ENCODE measurements around the gene ZNF844.
"Not testable (repeated sequence)": the region's sequence is repeated elsewhere in the genome, so short reads cannot be mapped to it uniquely, and the experiment has no call there.

Gene ZNF844

DNA sequence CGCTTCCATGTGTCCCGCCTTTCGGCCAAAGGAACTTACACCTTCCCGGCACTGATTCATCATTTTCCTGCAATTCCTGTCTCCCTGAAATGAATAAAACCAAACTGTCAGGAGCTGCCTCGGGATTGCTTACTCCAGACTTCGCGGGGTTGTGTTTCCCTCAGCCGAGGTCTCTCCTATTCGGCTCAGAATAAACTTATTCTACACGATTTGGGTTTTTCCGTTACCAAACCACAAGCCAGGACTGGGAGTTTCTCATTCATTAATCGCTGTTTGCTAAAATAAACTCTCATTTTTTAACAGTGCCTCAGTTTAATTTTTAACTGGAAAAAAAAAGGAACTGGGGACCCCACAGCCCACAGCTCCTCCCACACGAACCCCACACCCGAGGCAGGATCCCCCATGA is 12.4 kb upstream of the ZNF844 start:
- no peak overlapping the region for H3K27ac ChIP-seq (ENCODE audit: low read depth, low read length)
- H3K4me3 ChIP-seq (ENCODE audit: low read depth in 1 of 2, low read length in 2 of 2): peak overlapping the region; percentile 86 to 88
- H3K4me1 ChIP-seq (ENCODE audit: control insufficient read depth in 1 of 2, insufficient read depth in 2 of 2, low read length in 2 of 2): peaks cover 4 to 9% of the 10 kb centered on the region in 2 donors
- H3K9me3 ChIP-seq (ENCODE audit: control insufficient read depth in 1 of 2, low read length in 2 of 2): peaks cover 0 to 2% of the 10 kb centered on the region in 2 donors
- no peaks in the 10 kb centered on the region for H3K27me3 ChIP-seq (ENCODE audit: control insufficient read depth in 1 of 2, insufficient read depth in 2 of 2, low read length in 2 of 2)
- H3K36me3 ChIP-seq (ENCODE audit: control insufficient read depth in 1 of 2, insufficient read depth in 2 of 2, low read length in 2 of 2): no peaks in the 10 kb centered on the region
- H3K9ac ChIP-seq (ENCODE audit: low read depth in 1 of 2, low read length in 2 of 2): peak overlapping the region; percentile 2 to 39

DNA sequence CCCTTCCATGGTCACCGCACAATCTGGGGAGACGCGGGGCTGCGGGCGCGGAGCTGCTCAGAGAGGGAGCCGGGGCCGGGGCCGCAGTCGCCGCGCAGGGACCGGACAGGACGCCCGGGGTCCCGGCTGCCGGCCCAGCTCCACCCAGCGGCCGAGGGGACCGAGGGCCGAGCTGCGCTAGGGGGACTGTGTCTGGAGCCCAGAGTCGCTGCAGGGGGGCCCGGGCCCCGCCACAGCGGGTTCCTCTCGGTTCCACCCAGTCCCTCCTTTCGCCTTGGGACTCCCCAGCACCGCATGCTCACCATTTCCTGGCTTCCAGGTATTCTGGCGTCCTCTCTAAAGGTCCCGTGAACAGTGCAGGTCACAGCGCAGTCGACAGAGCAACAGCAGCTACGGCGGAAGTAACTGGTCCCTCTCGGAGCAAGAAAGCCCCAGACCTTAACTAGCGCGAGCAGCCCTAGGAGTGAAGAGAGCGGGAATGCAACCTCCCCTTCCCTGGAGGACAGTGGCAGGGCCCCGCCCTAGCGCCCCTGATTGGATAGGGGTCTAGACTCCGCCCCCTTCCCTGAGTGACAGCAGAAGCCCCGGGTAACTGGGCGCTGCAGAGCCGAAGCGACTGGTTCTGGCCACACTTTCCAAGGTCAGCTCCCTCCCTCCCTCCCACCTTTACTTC is 11.9 kb upstream of the ZNF844 start, which contains the start of gene ZNF878:
Gene ZNF878, minus strand, starts transcription at position 465 of the 673 bp plus-strand sequence. Its CDS starts 160 bp downstream, at position 305.
- Histone ChIP-seq H3K9ac (ENCODE audit: low read depth in 1 of 2, low read length in 2 of 2) (peak within 1 kb of the TSS; percentile 39 to 69), H3K9me3 (ENCODE audit: control insufficient read depth in 1 of 2, low read length in 2 of 2) (peaks cover 0 to 2% of the 10 kb centered on the region in 2 donors), H3K36me3 (ENCODE audit: control insufficient read depth in 1 of 2, insufficient read depth in 2 of 2, low read length in 2 of 2) (no peaks in the 10 kb centered on the region), H3K4me3 (ENCODE audit: low read depth in 1 of 2, low read length in 2 of 2) (peak within 1 kb of the TSS; percentile 86 to 88), H3K4me1 (ENCODE audit: control insufficient read depth in 1 of 2, insufficient read depth in 2 of 2, low read length in 2 of 2) (peaks cover 4 to 9% of the 10 kb centered on the region in 2 donors), H3K27me3 (ENCODE audit: control insufficient read depth in 1 of 2, insufficient read depth in 2 of 2, low read length in 2 of 2) (no peaks in the 10 kb centered on the region), H3K27ac (ENCODE audit: low read depth, low read length) (no peak within 1 kb of the TSS)

DNA sequence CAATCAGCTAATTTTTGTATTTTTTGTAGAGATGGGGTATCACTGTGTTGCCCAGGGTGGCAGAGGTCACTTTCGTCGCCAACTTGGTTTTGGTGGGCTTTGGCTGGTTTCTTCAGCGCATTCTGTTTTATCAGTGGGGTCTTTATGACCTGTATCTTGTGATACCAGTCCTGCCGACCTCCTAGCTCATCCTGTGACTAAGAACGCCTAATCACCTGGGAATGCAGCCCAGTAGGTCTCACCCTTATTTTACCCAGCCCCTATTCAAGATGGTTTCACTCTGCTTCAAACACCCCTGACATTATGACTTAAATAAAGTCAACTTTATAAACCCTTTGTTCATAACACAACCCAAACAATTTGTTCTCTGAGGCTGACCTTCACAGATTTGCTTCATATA is 8.7 kb upstream of the ZNF844 start:
- Histone ChIP-seq H3K9me3 (ENCODE audit: control insufficient read depth in 1 of 2, low read length in 2 of 2) (no peaks in the 10 kb centered on the region), H3K36me3 (ENCODE audit: control insufficient read depth in 1 of 2, insufficient read depth in 2 of 2, low read length in 2 of 2) (no peaks in the 10 kb centered on the region), H3K27me3 (ENCODE audit: control insufficient read depth in 1 of 2, insufficient read depth in 2 of 2, low read length in 2 of 2) (no peaks in the 10 kb centered on the region), H3K27ac (ENCODE audit: low read depth, low read length) (no peak overlapping the region), H3K9ac (ENCODE audit: low read depth in 1 of 2, low read length in 2 of 2) (no peak overlapping the region), H3K4me1 (ENCODE audit: control insufficient read depth in 1 of 2, insufficient read depth in 2 of 2, low read length in 2 of 2) (peaks cover 4 to 9% of the 10 kb centered on the region in 2 donors), H3K4me3 (ENCODE audit: low read depth in 1 of 2, low read length in 2 of 2) (no peak overlapping the region)

DNA sequence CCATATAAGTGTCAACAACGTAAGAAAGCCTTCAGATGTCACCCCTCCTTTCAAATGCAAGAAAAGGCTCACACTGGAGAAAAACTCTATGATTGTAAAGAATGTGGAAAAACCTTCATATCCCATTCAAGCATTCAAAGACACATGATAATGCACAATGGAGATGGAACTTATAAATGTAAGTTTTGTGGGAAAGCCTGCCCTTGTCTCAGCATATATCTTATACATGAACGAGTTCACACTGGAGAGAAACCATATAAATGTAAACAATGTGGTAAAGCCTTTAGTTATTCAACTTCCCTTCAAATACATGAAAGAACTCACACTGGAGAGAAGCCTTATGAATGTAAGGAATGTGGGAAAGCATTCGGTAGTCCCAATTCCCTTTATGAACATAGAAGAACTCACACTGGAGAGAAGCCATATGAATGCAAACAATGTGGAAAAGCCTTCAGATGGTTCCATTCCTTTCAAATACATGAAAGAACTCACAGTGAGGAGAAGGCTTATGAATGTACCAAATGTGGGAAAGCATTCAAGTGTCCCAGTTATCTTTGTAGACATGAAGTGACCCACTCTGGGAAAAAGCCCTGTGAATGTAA is 11.1 kb downstream of the ZNF844 start:
- no peak overlapping the region for H3K9ac ChIP-seq (ENCODE audit: low read depth in 1 of 2, low read length in 2 of 2)
- H3K4me3 ChIP-seq (ENCODE audit: low read depth in 1 of 2, low read length in 2 of 2): peak overlapping the region; percentile 37 to 58
- H3K27me3 ChIP-seq (ENCODE audit: control insufficient read depth in 1 of 2, insufficient read depth in 2 of 2, low read length in 2 of 2): no peaks in the 10 kb centered on the region
- H3K9me3 ChIP-seq (ENCODE audit: control insufficient read depth in 1 of 2, low read length in 2 of 2): peaks cover 79 to 87% of the 10 kb centered on the region in 2 donors
- H3K36me3 ChIP-seq (ENCODE audit: control insufficient read depth in 1 of 2, insufficient read depth in 2 of 2, low read length in 2 of 2): peaks cover 43% of the 10 kb centered on the region in 2 donors
- H3K4me1 ChIP-seq (ENCODE audit: control insufficient read depth in 1 of 2, insufficient read depth in 2 of 2, low read length in 2 of 2): no peaks in the 10 kb centered on the region
- no peak overlapping the region for H3K27ac ChIP-seq (ENCODE audit: low read depth, low read length)

DNA sequence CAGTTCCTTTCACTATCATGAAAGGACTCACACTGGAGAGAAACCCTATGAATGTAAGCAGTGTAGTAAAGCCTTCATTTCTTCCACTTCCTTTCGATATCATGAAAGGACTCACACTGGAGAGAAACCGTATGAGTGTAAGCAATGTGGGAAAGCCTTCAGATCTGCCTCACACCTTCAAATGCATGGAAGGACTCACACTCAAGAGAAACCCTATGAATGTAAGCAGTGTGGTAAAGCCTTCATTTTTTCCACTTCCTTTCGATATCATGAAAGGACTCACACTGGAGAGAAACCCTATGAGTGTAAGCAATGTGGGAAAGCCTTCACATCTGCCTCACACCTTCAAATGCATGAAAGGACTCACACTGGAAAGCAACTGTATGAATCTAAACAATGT is 11.8 kb downstream of the ZNF844 start:
- Histone ChIP-seq H3K9me3 (ENCODE audit: control insufficient read depth in 1 of 2, low read length in 2 of 2) (peaks cover 79 to 86% of the 10 kb centered on the region in 2 donors), H3K36me3 (ENCODE audit: control insufficient read depth in 1 of 2, insufficient read depth in 2 of 2, low read length in 2 of 2) (peaks cover 43% of the 10 kb centered on the region in 2 donors), H3K4me3 (ENCODE audit: low read depth in 1 of 2, low read length in 2 of 2) (peak overlapping the region; percentile 16 to 58)
- H3K4me1 ChIP-seq (ENCODE audit: control insufficient read depth in 1 of 2, insufficient read depth in 2 of 2, low read length in 2 of 2); H3K9ac ChIP-seq (ENCODE audit: low read depth in 1 of 2, low read length in 2 of 2); H3K27me3 ChIP-seq (ENCODE audit: control insufficient read depth in 1 of 2, insufficient read depth in 2 of 2, low read length in 2 of 2); H3K27ac ChIP-seq (ENCODE audit: low read depth, low read length): not testable (repeated sequence)

DNA sequence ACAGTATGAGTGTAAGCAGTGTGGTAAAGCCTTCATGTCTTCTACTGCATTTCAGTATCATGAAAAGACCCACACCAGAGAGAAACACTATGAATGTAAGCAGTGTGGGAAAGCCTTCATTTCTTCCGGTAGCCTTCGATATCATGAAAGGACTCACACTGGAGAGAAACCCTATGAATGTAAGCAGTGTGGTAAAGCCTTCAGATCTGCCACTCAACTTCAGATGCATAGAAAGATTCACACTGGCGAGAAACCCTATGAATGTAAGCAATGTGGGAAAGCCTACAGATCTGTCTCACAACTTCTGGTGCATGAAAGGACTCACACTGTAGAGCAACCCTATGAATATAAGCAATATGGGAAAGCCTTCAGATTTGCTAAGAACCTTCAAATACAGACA is 12.8 kb downstream of the ZNF844 start:
- peaks cover 81 to 82% of the 10 kb centered on the region in 2 donors for H3K9me3 ChIP-seq (ENCODE audit: control insufficient read depth in 1 of 2, low read length in 2 of 2)
- H3K36me3 ChIP-seq (ENCODE audit: control insufficient read depth in 1 of 2, insufficient read depth in 2 of 2, low read length in 2 of 2): peaks cover 43% of the 10 kb centered on the region in 2 donors
- no peak overlapping the region for H3K9ac ChIP-seq (ENCODE audit: low read depth in 1 of 2, low read length in 2 of 2)
- no peaks in the 10 kb centered on the region for H3K4me1 ChIP-seq (ENCODE audit: control insufficient read depth in 1 of 2, insufficient read depth in 2 of 2, low read length in 2 of 2)
- no peaks in the 10 kb centered on the region for H3K27me3 ChIP-seq (ENCODE audit: control insufficient read depth in 1 of 2, insufficient read depth in 2 of 2, low read length in 2 of 2)
- no peak overlapping the region for H3K27ac ChIP-seq (ENCODE audit: low read depth, low read length)
- H3K4me3 ChIP-seq (ENCODE audit: low read depth in 1 of 2, low read length in 2 of 2): peak overlapping the region; percentile 16 to 33

DNA sequence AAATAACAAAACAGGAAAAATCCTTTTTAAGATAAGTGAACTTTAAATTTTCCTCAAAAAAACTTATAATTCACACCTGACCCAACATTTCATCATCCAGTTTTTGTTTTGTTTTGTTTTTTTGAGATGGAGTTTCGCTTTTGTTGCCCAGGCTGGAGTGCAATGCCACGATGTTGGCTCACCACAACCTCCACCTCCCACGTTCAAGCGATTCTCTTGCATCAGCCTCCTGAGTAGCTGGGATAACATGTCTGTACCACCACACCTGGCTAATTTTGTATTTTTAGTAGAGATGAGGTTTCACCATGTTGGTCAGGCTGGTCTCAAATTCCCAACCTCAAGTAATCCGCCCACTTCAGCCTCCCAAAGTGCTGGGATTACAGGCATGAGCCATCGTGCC is 18.8 kb downstream of the ZNF844 start:
- H3K9me3 ChIP-seq (ENCODE audit: control insufficient read depth in 1 of 2, low read length in 2 of 2): peaks cover 41 to 47% of the 10 kb centered on the region in 2 donors
- H3K4me1 ChIP-seq (ENCODE audit: control insufficient read depth in 1 of 2, insufficient read depth in 2 of 2, low read length in 2 of 2); H3K9ac ChIP-seq (ENCODE audit: low read depth in 1 of 2, low read length in 2 of 2): not testable (repeated sequence)

DNA sequence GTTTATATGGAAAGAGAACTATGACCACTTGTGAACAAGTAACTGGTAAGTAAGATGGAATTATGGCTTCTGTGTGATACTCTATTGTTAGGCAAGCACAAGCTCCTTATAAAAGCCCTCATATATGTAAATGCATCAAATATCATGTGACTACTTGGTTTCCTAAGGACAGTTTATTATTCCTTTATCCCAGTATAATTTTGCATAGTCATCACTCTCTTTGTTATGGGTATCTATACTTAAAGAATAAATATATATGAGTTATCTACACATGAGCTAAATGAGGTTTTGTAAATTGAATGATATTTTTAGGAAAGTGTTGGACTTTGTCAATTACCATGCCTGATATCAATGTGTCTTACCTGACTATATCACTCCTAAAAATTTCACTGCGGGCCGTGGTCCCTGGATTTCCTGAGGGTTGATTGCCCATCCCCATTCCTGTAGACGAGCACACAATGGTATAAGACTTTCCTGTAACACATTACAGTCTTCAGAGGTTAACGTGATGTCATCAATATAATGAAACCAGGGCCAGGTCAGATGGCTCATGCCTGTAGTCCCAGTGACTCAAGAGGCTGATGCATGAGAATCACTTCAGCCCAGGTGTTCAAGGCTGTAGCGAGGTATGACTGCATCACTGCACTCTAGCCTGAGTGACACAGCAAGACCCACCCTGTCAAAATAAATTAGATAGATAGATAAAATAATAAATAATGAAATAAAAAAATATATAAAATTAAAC is 20.7 kb downstream of the ZNF844 start:
- no peaks in the 10 kb centered on the region for H3K36me3 ChIP-seq (ENCODE audit: control insufficient read depth in 1 of 2, insufficient read depth in 2 of 2, low read length in 2 of 2)
- no peaks in the 10 kb centered on the region for H3K4me1 ChIP-seq (ENCODE audit: control insufficient read depth in 1 of 2, insufficient read depth in 2 of 2, low read length in 2 of 2)
- peaks cover 30 to 36% of the 10 kb centered on the region in 2 donors for H3K9me3 ChIP-seq (ENCODE audit: control insufficient read depth in 1 of 2, low read length in 2 of 2)
- H3K9ac ChIP-seq (ENCODE audit: low read depth in 1 of 2, low read length in 2 of 2): no peak overlapping the region
- H3K4me3 ChIP-seq (ENCODE audit: low read depth in 1 of 2, low read length in 2 of 2): no peak overlapping the region
- H3K27me3 ChIP-seq (ENCODE audit: control insufficient read depth in 1 of 2, insufficient read depth in 2 of 2, low read length in 2 of 2): no peaks in the 10 kb centered on the region
- no peak overlapping the region for H3K27ac ChIP-seq (ENCODE audit: low read depth, low read length)

More for the DNA sequence above, 18.8 kb downstream of the ZNF844 start:
- not testable (repeated sequence) for H3K27ac ChIP-seq (ENCODE audit: low read depth, low read length); H3K27me3 ChIP-seq (ENCODE audit: control insufficient read depth in 1 of 2, insufficient read depth in 2 of 2, low read length in 2 of 2); H3K4me3 ChIP-seq (ENCODE audit: low read depth in 1 of 2, low read length in 2 of 2); H3K36me3 ChIP-seq (ENCODE audit: control insufficient read depth in 1 of 2, insufficient read depth in 2 of 2, low read length in 2 of 2)

DNA sequence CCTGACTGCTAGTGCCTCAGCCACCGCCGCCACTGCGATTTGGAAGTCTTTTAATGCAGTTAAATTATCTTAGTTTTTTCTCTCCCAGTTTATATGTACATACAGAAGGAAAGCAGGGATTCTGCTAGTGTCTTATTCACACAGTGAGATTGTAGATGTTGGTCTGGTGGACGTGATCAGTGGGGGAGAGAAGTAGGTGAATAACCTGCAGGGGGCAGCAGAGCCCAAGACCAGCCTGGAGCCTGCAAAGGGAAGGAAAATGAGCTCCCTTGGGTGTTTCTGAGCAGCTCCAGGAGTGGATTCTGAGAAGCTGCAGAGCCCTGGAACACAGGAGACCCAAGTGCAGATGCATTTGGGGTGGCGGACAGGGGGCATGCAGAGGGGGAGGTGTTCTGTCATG is 26.3 kb downstream of the ZNF844 start:
- no peak overlapping the region for H3K4me3 ChIP-seq (ENCODE audit: low read depth in 1 of 2, low read length in 2 of 2)
- H3K27ac ChIP-seq (ENCODE audit: low read depth, low read length): no peak overlapping the region
- H3K9ac ChIP-seq (ENCODE audit: low read depth in 1 of 2, low read length in 2 of 2): no peak overlapping the region

More for the DNA sequence above, 26.3 kb downstream of the ZNF844 start:
- no peaks in the 10 kb centered on the region for H3K36me3 ChIP-seq (ENCODE audit: control insufficient read depth in 1 of 2, insufficient read depth in 2 of 2, low read length in 2 of 2)
- peaks cover 0 to 5% of the 10 kb centered on the region in 2 donors for H3K4me1 ChIP-seq (ENCODE audit: control insufficient read depth in 1 of 2, insufficient read depth in 2 of 2, low read length in 2 of 2)
- peaks cover 0 to 3% of the 10 kb centered on the region in 2 donors for H3K9me3 ChIP-seq (ENCODE audit: control insufficient read depth in 1 of 2, low read length in 2 of 2)
- H3K27me3 ChIP-seq (ENCODE audit: control insufficient read depth in 1 of 2, insufficient read depth in 2 of 2, low read length in 2 of 2): no peaks in the 10 kb centered on the region

All from duodenal mucosa (tissue), 2 donors.